EH (cell line): ENCODE measurements around the gene AQP4.

Source experiments
- DNase-seq: peaks from one replicate; pipeline ENCODE4 v3.0.0-alpha.2; 2015; ENCODE audit warnings: low read depth

Gene AQP4, protein sequence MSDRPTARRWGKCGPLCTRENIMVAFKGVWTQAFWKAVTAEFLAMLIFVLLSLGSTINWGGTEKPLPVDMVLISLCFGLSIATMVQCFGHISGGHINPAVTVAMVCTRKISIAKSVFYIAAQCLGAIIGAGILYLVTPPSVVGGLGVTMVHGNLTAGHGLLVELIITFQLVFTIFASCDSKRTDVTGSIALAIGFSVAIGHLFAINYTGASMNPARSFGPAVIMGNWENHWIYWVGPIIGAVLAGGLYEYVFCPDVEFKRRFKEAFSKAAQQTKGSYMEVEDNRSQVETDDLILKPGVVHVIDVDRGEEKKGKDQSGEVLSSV

GRCh38 chr18:26865557-26865956 lies at the start of gene AQP4:
Gene AQP4 (minus strand): TSS chr18:26865707. CDS start chr18:26865689, 18 bp downstream.
- no peak for DNase-seq

DNA sequence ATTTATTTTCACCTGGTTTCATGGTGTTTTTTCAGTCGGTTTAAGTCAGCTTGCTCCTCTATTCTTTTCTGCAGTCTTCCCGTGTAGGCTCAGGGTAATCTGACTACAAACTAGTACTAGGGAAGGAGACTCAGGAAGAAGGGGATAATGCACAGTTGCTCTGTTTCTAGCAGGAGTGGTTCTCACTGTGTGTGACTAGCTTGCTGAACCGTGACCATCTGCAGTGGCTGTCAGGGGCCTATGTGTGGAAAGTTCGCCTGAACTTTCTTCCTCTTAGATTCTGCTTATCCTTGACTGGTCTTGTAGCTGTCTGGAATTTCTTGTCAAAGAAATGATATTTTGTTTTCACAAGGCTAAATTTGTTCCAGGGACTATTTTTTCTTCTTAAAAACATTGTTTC lies 46.3 kb upstream of the AQP4 start:
- DNase-seq = no peak

DNA sequence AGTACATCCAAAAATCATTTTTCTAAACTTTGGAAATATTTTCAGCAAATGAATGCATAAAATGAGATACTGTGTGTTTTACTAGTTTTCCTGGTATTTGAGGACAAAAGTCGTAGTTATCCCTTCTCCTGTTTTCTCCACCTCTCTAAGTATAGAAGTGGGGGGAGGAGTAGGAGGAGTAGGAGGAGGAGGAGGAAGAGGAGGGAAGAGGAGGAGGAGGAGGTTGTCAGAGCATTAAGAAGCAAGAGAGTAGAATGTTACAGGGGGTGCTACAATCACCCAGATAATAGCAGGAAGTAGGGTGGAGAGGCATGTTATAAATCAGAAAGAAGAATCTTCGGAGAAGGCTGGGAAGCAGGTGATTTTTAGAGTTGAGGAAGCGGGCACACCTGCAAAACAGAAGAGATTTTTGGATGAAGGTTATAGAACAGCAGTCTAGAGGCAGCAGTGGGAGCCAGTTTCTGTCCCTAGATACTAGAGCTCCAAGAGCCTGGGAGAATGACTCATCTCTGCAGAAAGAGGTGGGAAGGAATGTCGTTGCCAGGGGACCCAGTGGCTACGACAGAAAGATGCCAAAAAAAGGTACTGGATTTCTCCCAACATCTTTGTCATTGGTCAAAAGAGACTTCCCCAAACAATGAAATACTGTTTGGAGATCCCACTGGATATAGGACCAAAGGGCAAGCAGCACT lies 44.2 kb upstream of the AQP4 start:
- no peak for DNase-seq

- DNase-seq = no peak
Observed at GRCh38 chr18:26908906-26909305, 43.4 kb upstream of the AQP4 start.

DNA sequence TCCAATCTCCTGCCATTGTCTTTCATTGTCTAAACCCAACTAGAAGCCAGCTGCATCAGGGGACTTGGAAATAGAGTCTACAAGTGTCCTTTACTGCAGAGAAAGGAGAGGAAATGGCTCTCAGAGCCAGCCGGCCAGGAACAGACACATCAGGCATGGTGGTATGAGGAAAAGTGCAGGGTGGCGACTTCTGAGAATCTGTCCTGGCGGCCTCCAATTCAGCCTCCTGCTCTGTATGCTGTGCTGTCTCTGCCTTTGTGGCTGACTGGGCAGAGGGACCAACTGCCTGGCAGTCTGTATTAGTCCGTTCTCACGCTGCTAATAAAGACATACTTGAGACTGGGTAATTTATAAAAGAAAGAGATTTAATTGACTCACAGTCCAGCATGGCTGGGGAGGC lies 36.8 kb upstream of the AQP4 start:
- no peak for DNase-seq

DNA sequence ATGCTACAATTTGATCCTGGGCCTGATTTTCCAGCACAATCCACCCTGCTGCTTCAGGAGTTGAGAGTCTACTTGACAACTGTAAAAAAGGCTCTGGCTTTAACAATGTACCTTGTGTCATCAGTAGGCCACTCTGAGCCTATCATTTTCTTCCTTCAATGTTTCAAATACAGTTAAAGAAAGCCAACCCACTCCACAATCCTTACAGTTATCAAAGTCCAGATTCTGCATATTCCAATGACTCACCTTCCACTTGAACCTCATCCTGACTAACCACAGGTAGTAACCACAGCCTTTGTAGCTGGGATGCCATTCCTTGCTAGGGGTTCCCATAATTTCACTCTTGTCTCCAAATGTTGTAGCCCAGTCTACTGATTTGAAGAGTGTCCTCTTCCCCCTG lies 35.5 kb upstream of the AQP4 start:
- no peak for DNase-seq

DNA sequence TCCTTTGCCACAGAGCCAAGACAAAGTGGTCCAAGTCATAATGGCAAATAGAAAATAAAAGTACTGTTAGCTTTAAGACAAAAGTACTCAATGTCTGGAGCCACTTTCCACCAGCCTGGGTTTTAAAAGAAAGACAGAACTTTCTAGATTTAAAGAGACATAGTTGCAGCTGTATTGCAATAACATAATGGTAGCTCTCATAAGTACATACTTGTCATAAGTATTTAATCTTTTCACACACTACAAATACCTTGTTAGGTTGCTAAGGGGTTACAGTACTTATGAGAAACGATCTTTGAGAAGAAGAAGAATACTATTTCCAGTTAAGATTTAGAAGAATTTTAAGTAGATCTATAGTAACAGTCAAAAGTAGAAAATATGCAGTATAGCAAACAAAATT lies 28.9 kb upstream of the AQP4 start:
- no peak for DNase-seq

GRCh38 chr18:26893996-26894395 lies 28.5 kb upstream of the AQP4 start:
- DNase-seq = no peak

DNA sequence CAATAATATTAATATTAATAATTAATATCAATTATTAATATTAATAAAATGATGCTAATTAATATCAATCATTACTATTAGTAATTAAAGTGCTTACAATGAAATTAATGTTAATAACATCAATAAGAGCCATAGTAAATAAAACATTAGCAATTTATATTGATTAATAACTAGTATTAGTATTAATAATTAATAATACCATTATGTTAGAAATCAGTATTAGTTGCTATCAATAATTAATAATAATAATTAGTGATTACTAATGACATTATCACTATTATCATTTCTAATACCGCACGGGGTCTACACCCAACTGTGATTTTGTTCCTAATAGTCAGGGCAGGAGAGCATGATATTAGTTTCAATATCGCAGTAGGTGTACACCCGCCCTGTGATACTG lies 22.8 kb upstream of the AQP4 start:
- DNase-seq = no peak

- no peak for DNase-seq
Observed at GRCh38 chr18:26875040-26875654, 9.6 kb upstream of the AQP4 start.

DNA sequence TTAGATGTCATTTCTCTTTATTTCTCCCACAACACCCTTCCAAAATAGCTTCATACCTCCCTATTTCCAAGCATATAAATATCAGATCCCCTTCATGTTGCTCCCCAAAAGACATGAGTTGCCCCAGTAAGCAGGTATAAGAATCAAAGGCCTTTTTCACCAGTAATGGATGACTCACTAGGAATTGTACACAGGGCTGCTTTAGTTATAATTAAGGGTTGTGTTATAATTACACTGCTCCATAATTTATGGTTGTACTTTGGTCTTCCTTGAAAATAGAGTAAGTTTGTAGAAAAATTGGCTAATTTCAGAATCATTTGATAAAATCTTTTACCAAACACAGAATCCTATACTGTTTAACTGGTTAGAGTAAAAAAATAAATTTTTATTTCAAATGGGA lies 8.8 kb upstream of the AQP4 start:
- DNase-seq = no peak

GRCh38 chr18:26869640-26870039 lies 4.1 kb upstream of the AQP4 start:
- DNase-seq = no peak

GRCh38 chr18:26868968-26869586 lies 3.6 kb upstream of the AQP4 start:
- DNase-seq = no peak

- no peak for DNase-seq
Observed at GRCh38 chr18:26867471-26867870, 2.0 kb upstream of the AQP4 start.

GRCh38 chr18:26864658-26865057 lies 849 bp downstream of the AQP4 start:
- no peak for DNase-seq

- no peak for DNase-seq
Observed at GRCh38 chr18:26863921-26864497, 1.5 kb downstream of the AQP4 start.

GRCh38 chr18:26863122-26863879 lies 2.2 kb downstream of the AQP4 start:
- no peak for DNase-seq

DNA sequence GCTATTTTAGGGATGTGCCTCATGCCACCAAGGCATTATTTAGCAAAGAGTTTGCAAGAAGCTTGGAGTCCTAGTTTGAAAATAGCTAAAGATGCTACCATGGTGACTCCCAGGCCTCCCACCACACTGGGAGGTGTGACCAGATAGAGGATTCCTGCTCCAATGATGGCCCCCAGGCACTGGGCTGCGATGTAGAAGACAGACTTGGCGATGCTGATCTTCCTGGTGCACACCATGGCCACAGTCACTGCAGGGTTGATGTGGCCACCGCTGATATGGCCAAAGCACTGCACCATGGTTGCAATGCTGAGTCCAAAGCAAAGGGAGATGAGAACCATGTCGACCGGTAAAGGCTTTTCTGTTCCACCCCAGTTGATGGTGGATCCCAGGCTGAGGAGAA lies 3.4 kb downstream of the AQP4 start:
- no peak for DNase-seq

GRCh38 chr18:26854292-26854881 lies 11.1 kb downstream of the AQP4 start:
- no peak for DNase-seq

GRCh38 chr18:26853401-26853800 lies 12.1 kb downstream of the AQP4 start:
- no peak for DNase-seq

GRCh38 chr18:26843760-26844159 lies 21.7 kb downstream of the AQP4 start:
- DNase-seq = no peak
